ENCODE results near the gene VTCN1.

Gene VTCN1

GRCh38 chr1:117180147-117180967, 30.4 kb downstream of the VTCN1 start:
- H3K36me3 ChIP-seq (ENCODE audit: control insufficient read depth, insufficient read depth, low read length), result no peaks in the 10 kb centered on the region
- no peak overlapping the region for H3K4me3 ChIP-seq (ENCODE audit: extremely low read depth, insufficient read depth, low read length, poor library complexity, severe bottlenecking)
- H3K27ac ChIP-seq (ENCODE audit: low read depth, low read length, severe bottlenecking), result no peak overlapping the region
- no peaks in the 10 kb centered on the region for H3K4me1 ChIP-seq (ENCODE audit: control insufficient read depth, insufficient read depth, low read length, poor library complexity, severe bottlenecking)
- no peaks in the 10 kb centered on the region for H3K9me3 ChIP-seq (ENCODE audit: control insufficient read depth, low read length)
- WGBS, 2 experiments (ENCODE audit: insufficient coverage in 2 of 2), result 81 to 86% methylated on average over 4 of the region's 5 CpGs

GRCh38 chr1:117179471-117179870, 31.3 kb downstream of the VTCN1 start:
- Histone ChIP-seq H3K9me3 (ENCODE audit: control insufficient read depth, low read length) (no peaks in the 10 kb centered on the region), H3K36me3 (ENCODE audit: control insufficient read depth, insufficient read depth, low read length) (no peaks in the 10 kb centered on the region), H3K4me1 (ENCODE audit: control insufficient read depth, insufficient read depth, low read length, poor library complexity, severe bottlenecking) (no peaks in the 10 kb centered on the region), H3K4me3 (ENCODE audit: extremely low read depth, insufficient read depth, low read length, poor library complexity, severe bottlenecking) (no peak overlapping the region), H3K27ac (ENCODE audit: low read depth, low read length, severe bottlenecking) (peak overlapping the region; percentile 37)
- 80% methylated on average over 1 of the region's 5 CpGs; no CpG with 5 or more reads in 1 of the 2 experiments for WGBS, 2 experiments (ENCODE audit: insufficient coverage in 2 of 2)

GRCh38 chr1:117178756-117179155, 32.0 kb downstream of the VTCN1 start:
- Histone ChIP-seq H3K36me3 (ENCODE audit: control insufficient read depth, insufficient read depth, low read length) (no peaks in the 10 kb centered on the region), H3K4me1 (ENCODE audit: control insufficient read depth, insufficient read depth, low read length, poor library complexity, severe bottlenecking) (no peaks in the 10 kb centered on the region), H3K27ac (ENCODE audit: low read depth, low read length, severe bottlenecking) (peak overlapping the region; percentile 37), H3K4me3 (ENCODE audit: extremely low read depth, insufficient read depth, low read length, poor library complexity, severe bottlenecking) (no peak overlapping the region), H3K9me3 (ENCODE audit: control insufficient read depth, low read length) (no peaks in the 10 kb centered on the region)
- 80 to 95% methylated on average over 2 to 5 of the region's 5 CpGs for WGBS, 2 experiments (ENCODE audit: insufficient coverage in 2 of 2)

GRCh38 chr1:117177376-117177775, 33.4 kb downstream of the VTCN1 start:
- Histone ChIP-seq H3K4me3 (ENCODE audit: extremely low read depth, insufficient read depth, low read length, poor library complexity, severe bottlenecking) (no peak overlapping the region), H3K27ac (ENCODE audit: low read depth, low read length, severe bottlenecking) (no peak overlapping the region), H3K36me3 (ENCODE audit: control insufficient read depth, insufficient read depth, low read length) (no peaks in the 10 kb centered on the region), H3K4me1 (ENCODE audit: control insufficient read depth, insufficient read depth, low read length, poor library complexity, severe bottlenecking) (no peaks in the 10 kb centered on the region), H3K9me3 (ENCODE audit: control insufficient read depth, low read length) (no peaks in the 10 kb centered on the region)
- 89 to 100% methylated on average over 1 of the region's 1 CpG for WGBS, 2 experiments (ENCODE audit: insufficient coverage in 2 of 2)

GRCh38 chr1:117176579-117176978, 34.1 kb downstream of the VTCN1 start:
- H3K36me3 ChIP-seq (ENCODE audit: control insufficient read depth, insufficient read depth, low read length), result no peaks in the 10 kb centered on the region
- 94 to 98% methylated on average over 4 of the region's 6 CpGs for WGBS, 2 experiments (ENCODE audit: insufficient coverage in 2 of 2)
- no peaks in the 10 kb centered on the region for H3K4me1 ChIP-seq (ENCODE audit: control insufficient read depth, insufficient read depth, low read length, poor library complexity, severe bottlenecking)
- no peak overlapping the region for H3K4me3 ChIP-seq (ENCODE audit: extremely low read depth, insufficient read depth, low read length, poor library complexity, severe bottlenecking)
- no peaks in the 10 kb centered on the region for H3K9me3 ChIP-seq (ENCODE audit: control insufficient read depth, low read length)
- H3K27ac ChIP-seq (ENCODE audit: low read depth, low read length, severe bottlenecking), result no peak overlapping the region

- H3K27ac ChIP-seq (ENCODE audit: low read depth, low read length, severe bottlenecking), result no peak overlapping the region
- no peaks in the 10 kb centered on the region for H3K9me3 ChIP-seq (ENCODE audit: control insufficient read depth, low read length)
- H3K36me3 ChIP-seq (ENCODE audit: control insufficient read depth, insufficient read depth, low read length), result no peaks in the 10 kb centered on the region
- WGBS, 2 experiments (ENCODE audit: insufficient coverage in 2 of 2), result 40% methylated on average over 1 of the region's 4 CpGs; no CpG with 5 or more reads in 1 of the 2 experiments
- peaks cover 2% of the 10 kb centered on the region for H3K4me1 ChIP-seq (ENCODE audit: control insufficient read depth, insufficient read depth, low read length, poor library complexity, severe bottlenecking)
- H3K4me3 ChIP-seq (ENCODE audit: extremely low read depth, insufficient read depth, low read length, poor library complexity, severe bottlenecking), result no peak overlapping the region
Observed at GRCh38 chr1:117174851-117175250, 35.9 kb downstream of the VTCN1 start.

- Histone ChIP-seq H3K27ac (ENCODE audit: low read depth, low read length, severe bottlenecking) (no peak overlapping the region), H3K9me3 (ENCODE audit: control insufficient read depth, low read length) (no peaks in the 10 kb centered on the region), H3K4me1 (ENCODE audit: control insufficient read depth, insufficient read depth, low read length, poor library complexity, severe bottlenecking) (peaks cover 2% of the 10 kb centered on the region), H3K36me3 (ENCODE audit: control insufficient read depth, insufficient read depth, low read length) (no peaks in the 10 kb centered on the region), H3K4me3 (ENCODE audit: extremely low read depth, insufficient read depth, low read length, poor library complexity, severe bottlenecking) (no peak overlapping the region)
- 100% methylated on average over 1 of the region's 6 CpGs; no CpG with 5 or more reads in 1 of the 2 experiments for WGBS, 2 experiments (ENCODE audit: insufficient coverage in 2 of 2)
Observed at GRCh38 chr1:117173691-117174090, 37.0 kb downstream of the VTCN1 start.

GRCh38 chr1:117173006-117173405, 37.7 kb downstream of the VTCN1 start:
- H3K36me3 ChIP-seq (ENCODE audit: control insufficient read depth, insufficient read depth, low read length), result no peaks in the 10 kb centered on the region
- H3K27ac ChIP-seq (ENCODE audit: low read depth, low read length, severe bottlenecking), result no peak overlapping the region
- H3K4me1 ChIP-seq (ENCODE audit: control insufficient read depth, insufficient read depth, low read length, poor library complexity, severe bottlenecking), result peaks cover 2% of the 10 kb centered on the region
- H3K9me3 ChIP-seq (ENCODE audit: control insufficient read depth, low read length), result no peaks in the 10 kb centered on the region
- 89 to 96% methylated on average over 9 to 10 of the region's 10 CpGs for WGBS, 2 experiments (ENCODE audit: insufficient coverage in 2 of 2)
- H3K4me3 ChIP-seq (ENCODE audit: extremely low read depth, insufficient read depth, low read length, poor library complexity, severe bottlenecking), result no peak overlapping the region

GRCh38 chr1:117171900-117172511, 38.7 kb downstream of the VTCN1 start:
- no peaks in the 10 kb centered on the region for H3K36me3 ChIP-seq (ENCODE audit: control insufficient read depth, insufficient read depth, low read length)
- no peak overlapping the region for H3K4me3 ChIP-seq (ENCODE audit: extremely low read depth, insufficient read depth, low read length, poor library complexity, severe bottlenecking)
- no peaks in the 10 kb centered on the region for H3K9me3 ChIP-seq (ENCODE audit: control insufficient read depth, low read length)
- H3K27ac ChIP-seq (ENCODE audit: low read depth, low read length, severe bottlenecking), result peak overlapping the region; percentile 6
- WGBS, 2 experiments (ENCODE audit: insufficient coverage in 2 of 2), result 65 to 74% methylated on average over 7 to 14 of the region's 18 CpGs
- peaks cover 2% of the 10 kb centered on the region for H3K4me1 ChIP-seq (ENCODE audit: control insufficient read depth, insufficient read depth, low read length, poor library complexity, severe bottlenecking)

GRCh38 chr1:117169871-117170596, 40.7 kb downstream of the VTCN1 start:
- H3K4me1 ChIP-seq (ENCODE audit: control insufficient read depth, insufficient read depth, low read length, poor library complexity, severe bottlenecking), result peaks cover 2% of the 10 kb centered on the region
- H3K36me3 ChIP-seq (ENCODE audit: control insufficient read depth, insufficient read depth, low read length), result no peaks in the 10 kb centered on the region
- no peak overlapping the region for H3K27ac ChIP-seq (ENCODE audit: low read depth, low read length, severe bottlenecking)
- 75 to 100% methylated on average over 1 to 2 of the region's 4 CpGs for WGBS, 2 experiments (ENCODE audit: insufficient coverage in 2 of 2)
- no peak overlapping the region for H3K4me3 ChIP-seq (ENCODE audit: extremely low read depth, insufficient read depth, low read length, poor library complexity, severe bottlenecking)
- H3K9me3 ChIP-seq (ENCODE audit: control insufficient read depth, low read length), result no peaks in the 10 kb centered on the region

All from mesodermal cell (in vitro differentiated cells).